ENCODE measurements around the gene FRRS1. TPM values are rescaled to one million over a fixed set of nuclear protein-coding genes. Genes with fewer than 3 reads are reported as not detected.

Gene FRRS1
- total and polyA plus RNA-seq, 2 of the 4 experiments (the other 2 are of a cell fraction), result 3.8 to 23.5 TPM

GRCh38 chr1:99749504-99750347 lies 16.7 kb downstream of the FRRS1 start:
- Histone ChIP-seq H2BK5ac (ENCODE audit: low read depth, low read length, poor library complexity, severe bottlenecking) (no peak overlapping the region), H3K27ac (ENCODE audit: insufficient read depth, low read length) (no peak overlapping the region), H3K9me3 (ENCODE audit: control insufficient read depth, insufficient read depth, low read length) (no peaks in the 10 kb centered on the region), H3K79me1 (ENCODE audit: low read depth in 1 of 2, low read length in 2 of 2) (no peaks in the 10 kb centered on the region; a peak in 1 of 4 replicates), H3K4me2 (ENCODE audit: low read depth, low read length) (no peak overlapping the region), H3K4ac (ENCODE audit: low read depth, low read length) (no peak overlapping the region), H3K56ac (ENCODE audit: extremely low read depth, insufficient read depth, low read length) (no peak overlapping the region), H2AK9ac (replicated peaks; ENCODE audit: low read depth, low read length, poor library complexity) (no peak overlapping the region), H2AFZ (replicated peaks; ENCODE audit: low read length, poor library complexity) (no peak overlapping the region), H3K9ac (ENCODE audit: low read depth, low read length) (no peak overlapping the region), H3K27me3 (ENCODE audit: control insufficient read depth, insufficient read depth, low read length) (no peaks in the 10 kb centered on the region), H3K4me1 (ENCODE audit: control insufficient read depth, insufficient read depth, low read length) (no peaks in the 10 kb centered on the region), H4K20me1 (ENCODE audit: insufficient read depth, low read length) (no peaks in the 10 kb centered on the region), H3K14ac (replicated peaks; ENCODE audit: low read depth, low read length) (no peak overlapping the region), H2BK15ac (ENCODE audit: low read depth, low read length) (no peak overlapping the region), H2AK5ac (ENCODE audit: low read depth, low read length) (no peak overlapping the region), H2BK20ac (ENCODE audit: low read depth, low read length) (no peak overlapping the region), H2BK120ac (ENCODE audit: low read depth, low read length) (no peak overlapping the region), H3K36me3 (ENCODE audit: control insufficient read depth, insufficient read depth, low read length) (0 out of 2 replicates have a peak, but pooled peaks cover 2% of the 10 kb centered on the region), H4K91ac (ENCODE audit: insufficient read depth, low read depth, low read length) (no peak overlapping the region), H4K5ac (ENCODE audit: low read depth, low read length) (no peak overlapping the region), H3K23ac (ENCODE audit: low read depth, low read length) (no peak overlapping the region), H4K8ac (ENCODE audit: low read depth in 2 of 2, low read length in 2 of 2) (no peak overlapping the region), H3K4me3 (ENCODE audit: insufficient read depth, low read depth, low read length) (no peak overlapping the region), H3K9me1 (ENCODE audit: insufficient read depth, low read length) (no peaks in the 10 kb centered on the region), H3K18ac (ENCODE audit: low read depth, low read length) (no peak overlapping the region)
- no CpG with 5 or more reads among the region's 2 CpGs for WGBS, 2 experiments (ENCODE audit: extremely low coverage in 2 of 2, insufficient read length in 1 of 2)
- ChIA-PET CTCF (no interaction called here), POLR2A (ENCODE audit: unreplicated experiment) (no interaction called here)
- ATAC-seq (ENCODE audit: low read depth), result no peak
- dilution Hi-C loops (cut with HindIII; ENCODE audit: low sequenced_read_pairs, unreplicated experiment) (no loop called here), intact Hi-C loops (cut with micrococcal nuclease) (no loop called here), in situ Hi-C loops (cut with MboI; ENCODE audit: low sequenced_read_pairs) (no loop called here)
- DNase-seq, result no peak
- BruUV-seq (replicated peaks), result no TSS peak
- no peak for TF ChIP-seq ELK1 (IDR thresholded peaks at IDR 0.05; ENCODE audit: borderline replicate concordance, low read depth, low read length)
- TF ChIP-seq CTCF (conservative IDR thresholded peaks at IDR 0.05; ENCODE audit: low read depth, low read length), result no peak
- TF ChIP-seq BHLHE40 (IDR thresholded peaks at IDR 0.05; ENCODE audit: low read depth, low read length), result no peak
- TF ChIP-seq FOS (IDR thresholded peaks at IDR 0.05; ENCODE audit: low read depth, low read length), result no peak

All from IMR-90 (cell line).